Mucosa of descending colon (tissue), 3 donors: Measurements from ENCODE around the gene NPW. TPM values are rescaled to one million over a fixed set of nuclear protein-coding genes. Genes with fewer than 3 reads are reported as not detected.
"Not testable (repeated sequence)": the region's sequence is repeated elsewhere in the genome, so short reads cannot be mapped to it uniquely, and the experiment has no call there.

Experiments
- ATAC-seq: fragments of 200-7000 bp; cut with Tn5 transposase; one replicate; pipeline ENCODE4 v1.9.1; 2020; ENCODE audit warnings: mild to moderate bottlenecking, moderate library complexity
- DNase-seq, 3 donors: peaks; one replicate each; pipeline ENCODE4 v3.0.0-alpha.2; 2020
- H3K36me3 ChIP-seq: fragments of 200-600 bp; one replicate; pipeline ENCODE4 v1.8.0; 2021; ENCODE audit warnings: low read depth, mild to moderate bottlenecking
- H3K4me1 ChIP-seq: fragments of 200-600 bp; one replicate; pipeline ENCODE4 v1.8.0; 2021; ENCODE audit warnings: low read depth, mild to moderate bottlenecking
- H3K4me3 ChIP-seq: fragments of 200-600 bp; one replicate; pipeline ENCODE4 v1.8.0; 2021; ENCODE audit warnings: mild to moderate bottlenecking
- H3K9me3 ChIP-seq: fragments of 200-600 bp; one replicate; pipeline ENCODE4 v1.8.0; 2021; ENCODE audit warnings: mild to moderate bottlenecking
- CTCF ChIP-seq: fragments of 200-600 bp; IDR thresholded peaks from one replicate; pipeline ENCODE4 v1.8.0; 2022; ENCODE audit warnings: antibody characterized with exemption, mild to moderate bottlenecking
- intact Hi-C, 2 donors: fragments of 100-400 bp; cut with DNase I in 1 of 2; cut with micrococcal nuclease in 1 of 2; formaldehyde crosslinking; loops; one replicate each; pipeline versions ENCODE4 v1.11.0 to v1.11.1; 2022; cut with DNase I, micrococcal nuclease
- total RNA-seq, 3 donors: library from RNA; stranded (reverse); fragmentation: NEBNext Ultra II Directional in 2 of 3; extraction: Animal tissue kit (Norgen Biotek cat#: 25700) in 2 of 3; gene quantifications; one replicate each; pipeline versions ENCODE4 v1.2.1 to v1.2.4, GENCODE V29; 2021 to 2023
- donor health status: DM: no; HTN: no; CAD: no; lungs with moderate emphysema.
- donor health status: DM: no; HTN: no; CAD: no.
- donor health status: DM: no; HTN: yes; CAD: no.

The NPW gene
- total RNA-seq, 3 donors from 2014 or later, result 0.32 to 2.1 (median 0.60) TPM

- TF ChIP-seq CTCF, result no peak
- Histone ChIP-seq H3K36me3 (no peaks in the 10 kb centered on the region), H3K4me1 (peaks cover 16% of the 10 kb centered on the region), H3K9me3 (no peaks in the 10 kb centered on the region), H3K4me3 (no peak overlapping the region)
- intact Hi-C loops, result no loop called here
- DNase-seq, result peak in 1 of 3 donors; percentile 72
- ATAC-seq, result peak; percentile 44
Measured at GRCh38 chr16:2033057-2033908, 13.7 kb downstream of the NPW start.

GRCh38 chr16:2033909-2034695 lies 14.5 kb downstream of the NPW start:
- DNase-seq, H3K9me3 ChIP-seq, ATAC-seq, H3K36me3 ChIP-seq, intact Hi-C loops, H3K4me3 ChIP-seq: not testable (repeated sequence)
- H3K4me1 ChIP-seq, result peaks cover 16% of the 10 kb centered on the region

- no peaks in the 10 kb centered on the region for H3K36me3 ChIP-seq
- H3K9me3 ChIP-seq, result no peaks in the 10 kb centered on the region
- ATAC-seq (no peak), DNase-seq (no peak)
- intact Hi-C loops, result no loop called here
- H3K4me1 ChIP-seq, result peaks cover 24% of the 10 kb centered on the region
- no peak for TF ChIP-seq CTCF
- H3K4me3 ChIP-seq, result no peak overlapping the region
Measured at GRCh38 chr16:2034696-2035430, 15.3 kb downstream of the NPW start.

- no peaks in the 10 kb centered on the region for H3K36me3 ChIP-seq
- no peaks in the 10 kb centered on the region for H3K9me3 ChIP-seq
- H3K4me3 ChIP-seq, result no peak overlapping the region
- H3K4me1 ChIP-seq, result peaks cover 31% of the 10 kb centered on the region
- no peak for TF ChIP-seq CTCF
- intact Hi-C loops, result no loop called here
- DNase-seq (peak in 1 of 3 donors; percentile 69), ATAC-seq (peak; percentile 32)
Measured at GRCh38 chr16:2035431-2036199, 16.0 kb downstream of the NPW start.

- Histone ChIP-seq H3K36me3 (no peaks in the 10 kb centered on the region), H3K4me1 (peaks cover 39% of the 10 kb centered on the region), H3K4me3 (no peak overlapping the region), H3K9me3 (no peaks in the 10 kb centered on the region)
- intact Hi-C loops, result no loop called here
- DNase-seq, result no peak
- ATAC-seq, result no peak
- TF ChIP-seq CTCF, result no peak
Measured at GRCh38 chr16:2036200-2036966, 16.8 kb downstream of the NPW start.
